ENCODE data around the gene MMEL1. TPM values are rescaled to one million over a fixed set of nuclear protein-coding genes. Genes with fewer than 3 reads are reported as not detected.

The MMEL1 gene
- total and polyA plus RNA-seq, 2 donors (not counting 1 experiment from before 2014, with no cell fraction given), result not detected

DNA sequence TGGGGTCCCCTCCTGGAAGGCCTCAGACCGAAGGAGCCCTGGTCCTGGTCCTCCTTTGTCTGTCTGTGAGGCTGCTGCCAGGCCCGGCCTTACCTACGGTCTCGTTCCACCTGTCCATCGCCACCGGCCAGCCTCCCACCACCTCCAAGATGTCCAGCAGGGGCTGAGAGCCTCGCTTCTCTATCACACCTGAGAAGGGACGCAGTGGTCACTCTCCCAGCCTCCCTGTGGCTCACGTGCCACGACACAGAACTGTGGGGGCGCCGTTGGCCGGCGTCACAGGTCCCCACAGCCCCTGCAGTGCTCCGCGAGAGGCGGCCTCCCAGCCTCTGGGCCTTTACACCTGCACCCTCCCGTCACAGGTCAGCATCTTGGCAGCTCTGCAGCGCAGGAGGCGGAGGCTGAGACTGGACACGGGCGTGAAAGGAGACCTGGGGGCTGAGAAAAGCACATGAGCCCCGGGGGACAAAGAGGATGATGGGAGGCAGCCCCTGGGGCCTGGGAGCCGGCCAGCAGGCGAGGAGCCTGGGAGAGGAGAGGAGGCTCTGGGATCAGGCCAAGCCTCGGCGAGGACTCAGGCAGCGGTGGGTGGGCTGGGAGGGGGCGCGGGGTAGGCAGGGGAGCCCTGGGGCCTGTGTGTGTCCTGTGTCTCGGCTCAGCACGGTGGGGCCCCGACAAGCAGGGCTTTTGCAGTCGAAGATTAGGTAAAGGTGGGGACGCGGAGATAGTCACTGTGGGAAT lies 25.8 kb downstream of the MMEL1 start:
- H3K79me2 ChIP-seq (ENCODE audit: control insufficient read depth, insufficient read depth, low read length), result no peaks in the 10 kb centered on the region
- ATAC-seq (ENCODE audit: low read depth), result no peak
- CTCF ChIA-PET, result no interaction called here

DNA sequence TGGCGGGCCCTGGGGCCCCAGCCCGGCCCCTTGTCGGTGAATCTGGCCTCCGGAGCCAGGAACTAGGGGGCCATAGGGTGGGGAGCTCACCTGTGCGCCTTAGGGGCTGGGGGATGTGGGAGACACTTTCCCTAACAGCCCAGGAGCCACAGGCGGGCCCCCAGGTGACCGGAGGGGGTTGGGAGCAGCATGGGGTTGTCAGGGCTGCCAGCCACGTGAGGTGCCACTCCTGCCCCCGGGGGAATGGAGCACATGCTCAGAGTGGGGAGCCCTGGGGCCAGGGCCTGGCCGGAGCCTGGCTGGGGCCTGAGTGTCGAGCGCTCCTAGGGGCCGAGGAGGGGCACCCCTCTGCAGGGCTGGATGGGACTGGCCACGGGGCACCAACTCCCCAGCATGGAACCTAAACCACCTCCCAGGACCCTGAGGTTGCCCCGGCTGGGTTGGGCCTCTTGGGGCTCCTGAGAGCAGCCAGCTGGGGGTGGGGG lies 26.4 kb downstream of the MMEL1 start:
- Histone ChIP-seq H3K9me3 (ENCODE audit: control extremely low read depth in 1 of 3, control insufficient read depth in 2 of 3, insufficient read depth in 1 of 3, low read length in 2 of 3) (no peaks in the 10 kb centered on the region), H3K79me2 (ENCODE audit: control insufficient read depth, insufficient read depth, low read length) (no peaks in the 10 kb centered on the region), H3K4me1 (ENCODE audit: control insufficient read depth in 2 of 2, insufficient read depth in 2 of 2, low read length in 2 of 2) (no peaks in the 10 kb centered on the region), H3K9ac (ENCODE audit: low read length) (no peak overlapping the region), H3K27ac (ENCODE audit: low read length in 2 of 2) (no peak overlapping the region), H3K27me3 (replicated peaks in 1 of 4; ENCODE audit: control extremely low read depth in 1 of 4, control insufficient read depth in 3 of 4, insufficient read depth in 4 of 4, low read length in 3 of 4) (peaks cover 0 to 12% (median 0%) of the 10 kb centered on the region in 4 experiments), H3K36me3 (replicated peaks in 1 of 2; ENCODE audit: control extremely low read depth in 1 of 2, control insufficient read depth in 1 of 2, extremely low read depth in 1 of 2, insufficient read depth in 2 of 2, low read length in 1 of 2) (no peaks in the 10 kb centered on the region), H2AFZ (ENCODE audit: insufficient read depth, low read depth, low read length, poor library complexity, severe bottlenecking) (no peak overlapping the region), H3K4me2 (replicated peaks; ENCODE audit: low read depth, low read length, poor library complexity, severe bottlenecking) (no peak overlapping the region), H3K4me3 (ENCODE audit: control extremely low read depth in 1 of 5, extremely low read depth in 1 of 5, insufficient read depth in 1 of 5, low read depth in 2 of 5, low read length in 4 of 5) (no peak overlapping the region), H4K20me1 (ENCODE audit: control insufficient read depth, insufficient read depth, low read length, poor library complexity, severe bottlenecking) (no peaks in the 10 kb centered on the region)
- Mint-ChIP-seq H3K27me3 (peaks cover 12% of the 10 kb centered on the region), H3K4me1 (no peaks in the 10 kb centered on the region), H3K27ac (no peak overlapping the region), H3K4me3 (no peak overlapping the region), H3K9me3 (ENCODE audit: insufficient read depth) (peaks cover 4% of the 10 kb centered on the region)
- intact Hi-C loops (cut with micrococcal nuclease), result no loop called here
- CTCF ChIA-PET, result interaction anchor here (0.6 kb wide), 1 partner anchor 819 kb away, joined by 4 read pairs; no protein-coding TSS in a partner anchor
- TF ChIP-seq EZH2 (IDR thresholded peaks at IDR 0.05; ENCODE audit: borderline replicate concordance, insufficient read depth, low read depth, low read length, poor library complexity, severe bottlenecking), result no peak
- TF ChIP-seq, protein P1, sequence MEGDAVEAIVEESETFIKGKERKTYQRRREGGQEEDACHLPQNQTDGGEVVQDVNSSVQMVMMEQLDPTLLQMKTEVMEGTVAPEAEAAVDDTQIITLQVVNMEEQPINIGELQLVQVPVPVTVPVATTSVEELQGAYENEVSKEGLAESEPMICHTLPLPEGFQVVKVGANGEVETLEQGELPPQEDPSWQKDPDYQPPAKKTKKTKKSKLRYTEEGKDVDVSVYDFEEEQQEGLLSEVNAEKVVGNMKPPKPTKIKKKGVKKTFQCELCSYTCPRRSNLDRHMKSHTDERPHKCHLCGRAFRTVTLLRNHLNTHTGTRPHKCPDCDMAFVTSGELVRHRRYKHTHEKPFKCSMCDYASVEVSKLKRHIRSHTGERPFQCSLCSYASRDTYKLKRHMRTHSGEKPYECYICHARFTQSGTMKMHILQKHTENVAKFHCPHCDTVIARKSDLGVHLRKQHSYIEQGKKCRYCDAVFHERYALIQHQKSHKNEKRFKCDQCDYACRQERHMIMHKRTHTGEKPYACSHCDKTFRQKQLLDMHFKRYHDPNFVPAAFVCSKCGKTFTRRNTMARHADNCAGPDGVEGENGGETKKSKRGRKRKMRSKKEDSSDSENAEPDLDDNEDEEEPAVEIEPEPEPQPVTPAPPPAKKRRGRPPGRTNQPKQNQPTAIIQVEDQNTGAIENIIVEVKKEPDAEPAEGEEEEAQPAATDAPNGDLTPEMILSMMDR (IDR thresholded peaks at IDR 0.05), result no peak
- 85% methylated on average over 9 of the region's 15 CpGs for WGBS (ENCODE audit: insufficient coverage)
- POLR2A ChIA-PET, result no interaction called here
- DNase-seq (no peak), ATAC-seq (ENCODE audit: low read depth) (no peak)

More for the DNA sequence above, 25.8 kb downstream of the MMEL1 start:
- H3K9me3 ChIP-seq (ENCODE audit: control extremely low read depth in 1 of 3, control insufficient read depth in 2 of 3, insufficient read depth in 1 of 3, low read length in 2 of 3), result peaks cover 0 to 4% (median 0%) of the 10 kb centered on the region in 3 donors
- H2AFZ ChIP-seq (ENCODE audit: insufficient read depth, low read depth, low read length, poor library complexity, severe bottlenecking), result no peak overlapping the region
- no peak overlapping the region for H3K4me3 ChIP-seq (ENCODE audit: control extremely low read depth in 1 of 5, extremely low read depth in 1 of 5, insufficient read depth in 1 of 5, low read depth in 2 of 5, low read length in 4 of 5)
- 88% methylated on average over 36 of the region's 36 CpGs for WGBS (ENCODE audit: insufficient coverage)
- H3K4me2 ChIP-seq (replicated peaks; ENCODE audit: low read depth, low read length, poor library complexity, severe bottlenecking), result no peak overlapping the region
- Mint-ChIP-seq H3K4me1 (no peaks in the 10 kb centered on the region), H3K27me3 (peaks cover 9% of the 10 kb centered on the region), H3K9me3 (ENCODE audit: insufficient read depth) (peaks cover 4% of the 10 kb centered on the region), H3K4me3 (no peak overlapping the region), H3K27ac (no peak overlapping the region)
- H3K36me3 ChIP-seq (replicated peaks in 1 of 2; ENCODE audit: control extremely low read depth in 1 of 2, control insufficient read depth in 1 of 2, extremely low read depth in 1 of 2, insufficient read depth in 2 of 2, low read length in 1 of 2), result no peaks in the 10 kb centered on the region
- H3K27ac ChIP-seq (ENCODE audit: low read length in 2 of 2), result no peak overlapping the region
- POLR2A ChIA-PET, result no interaction called here
- no peak overlapping the region for H3K9ac ChIP-seq (ENCODE audit: low read length)
- H4K20me1 ChIP-seq (ENCODE audit: control insufficient read depth, insufficient read depth, low read length, poor library complexity, severe bottlenecking), result no peaks in the 10 kb centered on the region
- TF ChIP-seq EZH2 (IDR thresholded peaks at IDR 0.05; ENCODE audit: borderline replicate concordance, insufficient read depth, low read depth, low read length, poor library complexity, severe bottlenecking), result no peak
- TF ChIP-seq, protein P1 (IDR thresholded peaks at IDR 0.05), result no peak
- peaks cover 0 to 18% (median 0%) of the 10 kb centered on the region in 4 experiments for H3K27me3 ChIP-seq (replicated peaks in 1 of 4; ENCODE audit: control extremely low read depth in 1 of 4, control insufficient read depth in 3 of 4, insufficient read depth in 4 of 4, low read length in 3 of 4)
- no peak for DNase-seq
- no peaks in the 10 kb centered on the region for H3K4me1 ChIP-seq (ENCODE audit: control insufficient read depth in 2 of 2, insufficient read depth in 2 of 2, low read length in 2 of 2)
- intact Hi-C loops (cut with micrococcal nuclease), result no loop called here

Measured in B cell (primary cell).